H54 (cell line): ENCODE data around the gene ARHGAP25.

Experiments
- DNase-seq: peaks from one replicate; pipeline ENCODE4 v3.0.0; 2011; ENCODE audit warnings: low spot score, mixed read lengths; ENCODE audit not compliant: insufficient read length
- FAIRE-seq: peaks from 3 replicates; lab custom pipeline; 2011; peaks lifted over from hg19 to GRCh38; lab: Jason Lieb, UNC
- POLR2A ChIP-seq: IDR thresholded peaks from 2 replicates; pipeline ENCODE4 v1.6.1; 2011; ENCODE audit warnings: low read depth, mild to moderate bottlenecking, low read length

ARHGAP25 gene

DNA sequence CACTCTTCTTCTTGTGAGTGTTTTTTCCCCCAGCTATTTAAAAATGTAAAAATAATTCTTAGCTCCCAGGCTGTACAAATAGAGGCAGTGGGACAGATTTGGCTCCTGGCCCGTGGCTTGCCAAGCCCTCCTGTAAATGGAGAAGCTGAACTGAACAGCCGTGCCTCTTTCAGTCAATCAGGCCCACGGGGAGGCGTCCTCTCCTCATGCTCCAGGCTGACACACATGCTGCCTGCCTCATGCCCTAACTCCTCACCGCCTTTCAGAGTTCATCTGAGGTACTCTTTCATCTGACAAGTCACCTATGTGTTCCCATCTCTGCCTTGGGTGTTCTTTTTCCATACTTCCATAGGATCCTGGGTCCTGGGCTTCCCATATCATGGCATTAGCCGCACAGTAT lies 77.6 kb downstream of the ARHGAP25 start:
- no peak for TF ChIP-seq POLR2A
- DNase-seq (no peak), FAIRE-seq (no peak)

DNA sequence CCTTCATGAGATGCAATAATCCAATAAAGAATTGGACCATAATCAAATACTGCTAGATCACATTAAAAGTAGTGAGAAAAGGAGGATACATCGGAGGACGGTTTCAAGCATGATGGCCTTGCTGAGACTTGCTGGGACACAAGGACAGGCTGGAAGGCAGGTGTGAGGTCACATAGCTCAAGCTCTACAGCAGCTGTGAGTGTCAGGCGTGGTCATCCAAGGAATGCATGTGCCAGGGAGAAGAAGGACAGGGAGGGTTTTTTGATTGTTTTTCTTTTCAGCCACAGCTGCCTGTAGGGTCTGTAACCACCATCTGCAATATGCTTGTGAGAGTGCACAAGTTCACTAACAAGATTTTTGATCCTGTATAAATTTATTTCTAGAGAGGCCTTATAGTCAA lies 79.0 kb downstream of the ARHGAP25 start:
- no peak for FAIRE-seq
- no peak for DNase-seq
- TF ChIP-seq POLR2A = no peak

DNA sequence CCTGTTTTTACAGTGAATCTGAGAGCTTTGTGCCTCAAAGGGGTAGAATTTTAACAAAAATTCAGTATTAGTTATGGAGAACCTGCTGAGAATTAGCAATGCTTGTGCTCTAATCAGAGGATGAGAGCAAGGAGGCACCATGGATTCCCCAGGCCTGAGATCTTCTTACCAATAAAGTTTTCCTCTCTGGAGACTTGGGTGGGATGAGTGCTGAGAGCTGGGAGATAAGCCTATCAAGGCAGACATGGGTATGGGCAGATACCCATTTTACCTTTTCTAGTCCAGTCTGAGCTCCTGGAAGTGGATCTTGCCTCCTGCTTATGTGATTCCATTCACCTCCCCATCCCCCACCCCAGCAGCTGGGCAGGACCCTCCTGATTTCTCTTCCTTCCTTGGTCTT lies 82.7 kb downstream of the ARHGAP25 start:
- no peak for TF ChIP-seq POLR2A
- FAIRE-seq (no peak), DNase-seq (no peak)

DNA sequence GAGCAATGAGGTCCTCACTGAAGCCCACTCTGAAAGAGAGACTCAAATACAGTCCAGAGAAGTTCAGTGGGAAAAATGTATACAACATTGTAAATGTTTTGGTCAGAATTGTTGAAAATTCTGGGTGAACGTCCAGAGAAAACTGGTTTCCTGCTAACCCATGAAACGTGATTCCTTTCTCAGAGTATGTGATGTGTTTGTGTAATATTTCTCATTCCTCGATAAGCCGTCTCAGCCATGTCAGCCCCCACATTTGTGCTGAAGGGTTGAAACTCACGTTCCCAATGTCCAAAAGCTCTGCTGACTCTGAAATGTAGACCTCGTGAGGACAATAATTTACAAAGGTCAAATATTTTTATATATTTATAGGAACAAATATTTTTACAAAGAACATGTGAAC lies 84.9 kb downstream of the ARHGAP25 start:
- DNase-seq = no peak
- no peak for TF ChIP-seq POLR2A
- FAIRE-seq = no peak

DNA sequence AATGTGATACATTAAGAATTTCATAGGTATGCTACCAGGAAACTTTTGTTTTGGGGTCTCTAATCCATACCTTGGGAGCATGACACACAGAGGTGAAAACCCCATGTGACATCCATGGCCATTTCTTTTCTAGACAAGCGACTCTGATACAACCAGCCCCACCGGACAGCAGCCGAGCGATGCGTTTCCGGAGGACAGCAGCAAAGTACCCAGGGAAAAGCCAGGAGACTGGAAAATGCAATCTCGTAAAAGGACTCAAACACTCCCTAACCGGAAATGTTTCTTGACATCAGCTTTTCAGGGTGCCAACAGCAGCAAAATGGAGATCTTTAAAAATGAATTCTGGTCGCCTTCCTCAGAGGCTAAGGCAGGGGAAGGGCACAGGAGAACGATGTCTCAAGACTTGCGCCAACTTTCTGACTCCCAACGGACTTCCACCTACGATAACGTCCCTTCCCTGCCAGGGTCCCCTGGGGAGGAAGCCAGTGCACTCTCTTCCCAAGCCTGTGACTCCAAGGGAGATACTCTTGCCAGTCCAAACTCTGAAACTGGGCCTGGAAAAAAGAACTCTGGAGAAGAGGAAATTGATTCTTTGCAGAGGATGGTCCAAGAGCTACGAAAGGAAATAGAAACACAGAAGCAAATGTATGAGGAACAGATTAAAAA lies 87.7 kb downstream of the ARHGAP25 start:
- TF ChIP-seq POLR2A = no peak
- DNase-seq = no peak
- FAIRE-seq = no peak

DNA sequence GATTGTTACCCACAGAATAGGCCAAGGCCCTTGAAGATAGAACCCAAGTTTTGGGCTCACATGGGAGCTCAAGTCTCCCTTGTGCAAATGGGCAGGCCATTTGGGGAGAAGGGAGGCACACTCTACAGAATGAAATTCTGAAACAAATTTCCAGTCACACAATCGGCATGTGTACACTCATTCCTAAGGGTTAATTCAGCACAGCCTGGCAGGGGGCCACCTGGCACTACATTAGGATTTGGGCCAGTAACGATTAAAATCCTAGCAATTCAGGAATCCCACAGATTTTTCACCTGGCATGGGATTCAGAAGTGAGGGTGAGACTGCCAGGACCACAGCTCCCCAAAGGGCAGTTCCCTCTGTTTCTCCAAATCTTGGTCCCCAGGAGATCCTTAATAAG lies 90.2 kb downstream of the ARHGAP25 start:
- no peak for TF ChIP-seq POLR2A
- DNase-seq = peak; percentile 29
- no peak for FAIRE-seq

DNA sequence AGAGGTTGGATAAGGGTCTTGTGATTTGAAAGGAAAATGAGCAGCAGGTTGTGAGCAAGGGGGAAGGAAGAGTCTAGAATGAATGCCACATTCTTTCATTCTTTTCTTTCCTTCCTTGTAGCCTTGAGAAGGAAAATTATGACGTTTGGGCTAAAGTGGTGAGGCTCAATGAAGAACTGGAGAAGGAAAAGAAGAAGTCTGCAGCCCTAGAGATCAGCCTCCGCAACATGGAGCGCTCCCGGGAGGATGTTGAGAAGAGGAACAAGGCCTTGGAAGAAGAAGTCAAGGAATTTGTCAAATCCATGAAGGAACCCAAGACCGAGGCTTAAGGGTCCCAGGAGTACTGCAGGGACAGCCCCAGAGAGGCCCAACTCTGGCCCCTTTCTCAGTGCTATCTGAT lies 91.3 kb downstream of the ARHGAP25 start:
- DNase-seq (no peak), FAIRE-seq (no peak)
- TF ChIP-seq POLR2A = no peak

DNA sequence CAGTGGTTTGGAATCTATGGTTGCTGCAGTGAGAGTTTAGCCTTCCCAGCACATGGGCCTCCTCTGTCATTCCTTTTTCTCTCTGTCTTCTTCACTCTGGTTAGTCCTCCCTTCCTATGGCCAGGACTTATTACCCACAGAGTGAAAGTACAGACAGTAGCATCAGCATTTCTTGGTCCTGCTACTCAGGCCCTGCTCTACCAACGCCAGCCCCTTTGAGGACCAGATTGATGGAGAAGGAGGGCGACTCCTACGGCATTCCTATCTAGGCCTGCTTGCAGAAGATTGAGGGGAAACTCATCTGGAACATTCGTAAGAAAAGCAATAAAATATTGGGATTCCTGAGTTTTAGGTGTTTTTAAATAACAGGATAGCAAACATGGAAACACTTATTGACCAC lies 93.1 kb downstream of the ARHGAP25 start:
- DNase-seq (no peak), FAIRE-seq (no peak)
- no peak for TF ChIP-seq POLR2A

DNA sequence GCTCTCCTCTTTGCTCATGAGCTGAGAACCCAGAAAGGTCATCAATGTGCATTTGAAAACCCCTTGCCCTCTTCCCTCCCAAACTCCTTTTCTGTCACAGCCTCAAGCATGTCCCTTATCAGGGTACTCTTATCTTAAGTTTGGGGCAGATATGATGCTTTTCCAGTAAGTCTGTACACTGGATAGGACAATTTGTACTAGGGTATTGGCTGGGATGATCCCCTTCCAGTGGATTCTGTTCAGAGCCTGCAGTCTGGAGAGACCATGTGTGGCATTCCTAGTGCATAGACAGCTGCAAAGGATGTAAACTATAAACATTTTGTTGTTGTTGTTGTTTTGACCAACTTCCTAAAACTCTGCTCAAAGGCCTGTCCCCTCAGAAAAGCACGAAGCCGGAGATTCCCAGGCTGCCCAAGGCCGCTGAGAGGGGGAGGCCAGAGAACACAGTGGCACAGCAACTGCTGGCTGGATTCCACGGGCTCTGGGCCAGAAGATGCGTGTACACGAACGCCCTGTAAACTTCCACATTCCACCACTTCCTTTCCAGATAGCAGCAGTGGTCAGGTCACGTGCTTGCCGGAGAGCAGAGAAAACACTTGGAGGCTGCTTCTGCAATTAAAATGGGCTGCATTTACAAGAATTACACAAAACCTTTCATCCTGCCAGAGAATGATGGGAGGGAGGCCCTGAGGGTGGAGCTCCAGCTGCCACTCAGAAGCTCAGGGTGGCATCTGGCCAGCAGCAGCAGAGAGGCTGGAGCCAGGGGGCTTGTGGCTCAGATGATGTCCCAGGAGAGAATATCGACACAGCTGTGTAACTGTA lies 94.5 kb downstream of the ARHGAP25 start:
- peak; percentile 89 for FAIRE-seq
- TF ChIP-seq POLR2A = no peak
- DNase-seq = peak; percentile 78

DNA sequence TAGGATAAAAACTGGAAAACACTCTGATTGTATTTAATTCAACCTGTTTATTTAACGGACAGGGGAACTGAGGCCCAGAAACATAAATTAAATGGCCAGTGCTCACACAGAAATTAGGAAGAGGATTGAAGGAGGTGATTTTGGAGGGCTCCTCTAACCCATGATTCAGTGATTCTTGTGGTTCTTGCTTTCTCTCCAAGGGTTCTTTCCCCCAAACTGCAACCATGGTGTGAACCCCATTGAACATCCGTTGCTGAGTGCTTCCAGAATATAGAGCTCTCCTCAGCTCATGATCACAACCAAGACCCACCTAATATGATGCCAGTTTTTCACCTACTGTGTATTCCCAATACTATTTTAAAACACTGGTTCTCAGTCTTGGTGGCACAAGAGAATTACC lies 95.1 kb downstream of the ARHGAP25 start:
- no peak for FAIRE-seq
- DNase-seq = no peak
- no peak for TF ChIP-seq POLR2A

DNA sequence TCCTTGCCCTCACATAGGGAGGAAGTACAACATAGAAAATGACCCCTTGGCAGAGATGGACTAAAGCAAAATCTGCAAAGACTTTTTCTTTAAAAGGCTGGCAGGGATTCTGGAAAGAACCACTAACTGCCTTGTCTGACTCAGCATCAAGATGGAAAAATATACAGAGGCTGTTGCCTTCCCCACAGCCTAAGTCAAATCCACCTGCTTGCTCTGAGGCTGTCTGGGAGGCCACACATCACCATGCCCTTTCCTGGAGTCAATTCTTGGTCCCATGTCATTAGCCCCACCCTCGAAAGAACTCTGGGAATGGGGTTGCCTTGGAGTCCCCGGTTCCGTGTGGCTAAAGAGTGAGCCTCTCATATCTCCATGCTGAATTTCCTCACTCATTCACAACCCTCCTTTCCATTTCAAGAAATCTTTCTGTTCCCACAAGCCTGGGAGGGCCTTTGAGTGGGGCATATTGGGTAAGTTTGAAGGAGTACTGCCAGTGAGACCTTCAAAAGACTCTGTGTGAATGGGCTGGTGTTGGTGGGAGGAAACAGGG lies 97.1 kb downstream of the ARHGAP25 start:
- peak; percentile 26 for DNase-seq
- no peak for FAIRE-seq

DNA sequence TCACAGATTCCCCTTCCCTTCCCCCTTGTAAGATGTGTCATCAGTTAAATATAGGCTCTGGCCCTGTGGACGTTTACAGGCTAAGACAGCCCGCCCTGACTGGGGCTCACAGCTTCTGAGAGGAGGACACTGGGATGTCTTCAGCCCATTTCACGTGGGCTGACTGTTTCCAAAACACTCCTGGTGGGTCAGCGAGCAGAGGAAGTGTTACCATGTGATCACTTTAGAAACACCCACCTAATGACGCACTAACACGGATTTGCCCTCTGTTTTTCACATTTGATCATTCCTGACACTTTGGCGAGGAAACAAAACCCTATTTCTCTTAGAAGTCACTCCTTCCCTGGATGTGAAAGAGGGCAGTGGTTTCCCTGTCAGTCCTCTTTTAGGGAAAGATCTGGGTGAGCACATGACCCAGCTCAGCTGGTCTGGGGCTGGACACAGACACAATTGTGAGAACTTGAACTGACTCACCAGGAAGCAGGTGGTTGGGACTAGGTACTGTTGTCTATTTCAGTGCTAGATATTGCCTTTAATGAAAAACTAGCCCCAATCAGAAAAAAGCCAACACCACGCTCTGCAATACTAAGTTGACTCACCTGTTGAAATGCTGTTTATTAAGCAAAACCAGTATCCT lies 97.7 kb downstream of the ARHGAP25 start:
- no peak for TF ChIP-seq POLR2A
- DNase-seq (peak; percentile 60), FAIRE-seq (peak; percentile 66)

More for the DNA sequence above, 97.1 kb downstream of the ARHGAP25 start:
- TF ChIP-seq POLR2A = no peak

DNA sequence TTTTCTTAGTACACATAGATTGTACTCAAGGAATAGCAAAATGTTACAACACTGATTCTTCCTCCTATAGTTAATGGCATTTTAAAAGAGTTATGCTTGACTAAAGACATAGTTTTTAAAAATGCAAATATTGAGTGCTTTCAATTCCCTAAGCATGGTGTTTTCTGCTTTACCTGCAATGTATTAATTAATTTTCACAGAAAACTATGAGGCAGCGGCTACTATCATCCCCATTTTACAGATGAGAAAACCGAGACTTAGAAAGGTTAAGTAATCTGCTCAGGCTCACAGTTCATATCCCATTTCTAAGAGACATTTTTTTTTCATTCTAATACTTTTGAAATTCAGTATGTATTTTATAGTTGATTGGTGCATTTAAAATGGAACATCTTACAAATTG lies 98.6 kb downstream of the ARHGAP25 start:
- no peak for DNase-seq
- TF ChIP-seq POLR2A = no peak
- FAIRE-seq = no peak
